Endothelial cell of umbilical vein (primary cell): ENCODE measurements around the gene CLEC6A. TPM values are rescaled to one million over a fixed set of nuclear protein-coding genes. Genes with fewer than 3 reads are reported as not detected.

Experiments
- BruUV-seq: library from RNA; stranded (reverse); fragments of 400-500 nt; replicated peaks from 2 replicates; lab custom pipeline; 2021; lab: Mats Ljungman, UMichigan
- CTCF ChIA-PET: fragments of 300-600, 350-600 bp; sonication (Branson Sonifier 250); formaldehyde crosslinking; loops from one replicate; lab custom pipeline; 2021; ENCODE audit warnings: antibody characterized with exemption, inconsistent platforms; lab: Charles Lee
- POLR2A ChIA-PET: fragments of 300-600, 350-600 bp; sonication (Branson Sonifier 250); formaldehyde crosslinking; loops from one replicate; lab custom pipeline; 2021; ENCODE audit warnings: antibody characterized with exemption, inconsistent platforms; lab: Charles Lee
- DNase-seq: peaks from one replicate; pipeline ENCODE4 v3.0.0-alpha.2; 2011; ENCODE audit warnings: low read depth, low spot score
- FAIRE-seq: peaks from 2 replicates; lab custom pipeline; 2011; peaks lifted over from hg19 to GRCh38; lab: Jason Lieb, UNC
- H2AFZ ChIP-seq: 2 replicates; pipeline ENCODE4 v1.6.0; 2012; ENCODE audit warnings: low read depth, low read length, control low read depth, inconsistent platforms
- H3K27ac ChIP-seq: 2 replicates; pipeline ENCODE4 v1.5.1; 2011; ENCODE audit warnings: low read depth, mild to moderate bottlenecking, control low read depth, low read length, moderate library complexity; ENCODE audit not compliant: insufficient read depth
- H3K27me3 ChIP-seq, 2 experiments: 2 replicates each; pipeline versions ENCODE4 v1.6.0 to v1.6.1; 2011; ENCODE audit warnings: low read length in 2 of 2, mixed read lengths in 1 of 2; ENCODE audit not compliant: control insufficient read depth in 2 of 2, insufficient read depth in 2 of 2
- H3K36me3 ChIP-seq, 2 experiments: 2 replicates in 1 of 2; 3 replicates in 1 of 2; pipeline ENCODE4 v1.5.1; 2011; ENCODE audit warnings: low read length in 2 of 2, mild to moderate bottlenecking in 1 of 2, moderate library complexity in 1 of 2; ENCODE audit not compliant: control insufficient read depth in 2 of 2, insufficient read depth in 2 of 2; ENCODE audit errors: extremely low read depth in 1 of 2
- H3K4me1 ChIP-seq: 3 replicates; pipeline ENCODE4 v1.5.1; 2011; ENCODE audit warnings: mild to moderate bottlenecking, low read length; ENCODE audit not compliant: control insufficient read depth, insufficient read depth; ENCODE audit errors: extremely low read depth
- H3K4me2 ChIP-seq: 2 replicates; pipeline ENCODE4 v1.6.1; 2011; ENCODE audit warnings: low read length, control low read depth, mixed read lengths; ENCODE audit not compliant: insufficient read depth
- H3K4me3 ChIP-seq, 3 experiments: fragments of 200-600 bp in 1 of 3; sonication (generic), shearing (Covaris generic) in 1 of 3; replicated peaks in 1 of 3; 2 replicates each; pipeline ENCODE4 v1.5.1; 2011 to 2016; ENCODE audit warnings: control low read depth in 3 of 3, low read length in 3 of 3, mild to moderate bottlenecking in 2 of 3, inconsistent platforms in 1 of 3, low read depth in 1 of 3, moderate library complexity in 1 of 3; ENCODE audit not compliant: insufficient read depth in 1 of 3
- H3K79me2 ChIP-seq: 2 replicates; pipeline ENCODE4 v1.6.0; 2012; ENCODE audit warnings: low read length, inconsistent platforms; ENCODE audit not compliant: control insufficient read depth, insufficient read depth
- H3K9ac ChIP-seq: replicated peaks from 2 replicates; pipeline ENCODE3; 2011; ENCODE audit warnings: low read length, control low read depth; ENCODE audit not compliant: insufficient read depth; ENCODE audit errors: extremely low read depth
- H3K9me1 ChIP-seq: replicated peaks from 3 replicates; pipeline ENCODE4 v1.6.0; 2011; ENCODE audit warnings: mild to moderate bottlenecking, low read length; ENCODE audit not compliant: control insufficient read depth, insufficient read depth; ENCODE audit errors: extremely low read depth
- H3K9me3 ChIP-seq: replicated peaks from 2 replicates; pipeline ENCODE4 v1.5.1; 2012; ENCODE audit warnings: low read length, inconsistent platforms; ENCODE audit not compliant: control insufficient read depth, insufficient read depth
- H4K20me1 ChIP-seq: replicated peaks from 2 replicates; pipeline ENCODE3; 2011; ENCODE audit warnings: mild to moderate bottlenecking, low read length; ENCODE audit not compliant: control insufficient read depth, insufficient read depth; ENCODE audit errors: extremely low read depth
- CTCF ChIP-seq, 2 donors: IDR thresholded peaks; 1 replicate in 1 of 2; 2 replicates in 1 of 2; pipeline ENCODE4 v1.5.1; 2011; ENCODE audit warnings: low read length in 2 of 2, mild to moderate bottlenecking in 2 of 2, moderate library complexity in 2 of 2, control low read depth in 1 of 2, inconsistent platforms in 1 of 2, low read depth in 1 of 2; ENCODE audit not compliant: insufficient read depth in 1 of 2; ENCODE audit errors: extremely low read depth in 1 of 2
- EZH2 ChIP-seq: IDR thresholded peaks from 2 replicates; pipeline ENCODE4 v1.6.1; 2012; ENCODE audit warnings: borderline replicate concordance, low read depth, mild to moderate bottlenecking, moderate library complexity, low read length, inconsistent platforms; ENCODE audit not compliant: severe bottlenecking
- FOS ChIP-seq: IDR thresholded peaks from 2 replicates; pipeline ENCODE4 v1.6.1; 2011; ENCODE audit warnings: mild to moderate bottlenecking, low read length, moderate library complexity, borderline replicate concordance; ENCODE audit not compliant: insufficient read depth
- GATA2 ChIP-seq: IDR thresholded peaks from 2 replicates; pipeline ENCODE4 v1.7.0; 2011; ENCODE audit warnings: low read depth, mild to moderate bottlenecking, moderate library complexity, mixed read lengths, low read length; ENCODE audit not compliant: insufficient read length, insufficient read depth
- JUN ChIP-seq: IDR thresholded peaks from 2 replicates; pipeline ENCODE4 v1.6.1; 2011; ENCODE audit warnings: borderline replicate concordance, low read depth; ENCODE audit not compliant: insufficient read length, insufficient read depth
- MAX ChIP-seq: IDR thresholded peaks from 2 replicates; pipeline ENCODE4 v1.6.1; 2011; ENCODE audit not compliant: insufficient read depth, insufficient read length
- MYC ChIP-seq: IDR thresholded peaks from one replicate; pipeline ENCODE4 v1.6.1; 2011; ENCODE audit warnings: mild to moderate bottlenecking, low read depth, low read length
- POLR2A ChIP-seq: IDR thresholded peaks from 2 replicates; pipeline ENCODE4 v1.6.1; 2012; ENCODE audit warnings: low read depth, mild to moderate bottlenecking, control low read depth, low read length
- POLR2AphosphoS5 ChIP-seq: IDR thresholded peaks from 2 replicates; pipeline ENCODE4 v1.6.1; 2012; ENCODE audit warnings: low read depth, mild to moderate bottlenecking, control low read depth, low read length, moderate library complexity; ENCODE audit not compliant: insufficient read depth
- dilution Hi-C: fragments of 300-500 bp; cut with MboI; formaldehyde crosslinking; loops from one replicate; pipeline ENCODE4 v1.15.0; 2019; ENCODE audit warnings: low sequenced_read_pairs; ENCODE audit not compliant: extremely low pct_ligation_motif_present
- intact Hi-C: fragments of 100-400 bp; cut with micrococcal nuclease; formaldehyde crosslinking; loops from one replicate; pipeline ENCODE4 v1.10.0; 2022
- polyA plus RNA-seq, 4 experiments: library from polyadenylated mRNA; depleted of rRNA in 3 of 4; stranded (reverse) in 3 of 4; unstranded in 1 of 4; fragments of >200 nt; gene quantifications; 2 replicates each; pipeline versions ENCODE4 v1.2.1 to v1.2.3, GENCODE V29; 2011 to 2012; ENCODE audit warnings: missing spikeins in 1 of 4
- total RNA-seq: library from RNA; stranded (reverse); gene quantifications from 2 replicates; pipeline ENCODE4 v1.2.3, GENCODE V29; 2021

The CLEC6A gene
- total and polyA plus RNA-seq, 2 donors (not counting 3 experiments of a cell fraction or from before 2014, with no cell fraction given), result not detected

GRCh38 chr12:8508910-8509841, 53.4 kb downstream of the CLEC6A start:
- H4K20me1 ChIP-seq, result no peaks in the 10 kb centered on the region
- no peak overlapping the region for H3K4me2 ChIP-seq
- H3K4me3 ChIP-seq, result no peak overlapping the region
- H3K4me1 ChIP-seq, result no peaks in the 10 kb centered on the region
- ChIA-PET POLR2A (no interaction called here), CTCF (interaction anchor here (0.6 to 2.1 kb wide), 2 partner anchors 9 to 35 kb away, joined by 3 to 6 read pairs; no protein-coding TSS in a partner anchor)
- H3K36me3 ChIP-seq, result no peaks in the 10 kb centered on the region
- no peak overlapping the region for H2AFZ ChIP-seq
- DNase-seq (no peak), FAIRE-seq (no peak)
- peaks cover 0 to 6% of the 10 kb centered on the region in 2 experiments for H3K27me3 ChIP-seq
- H3K9me1 ChIP-seq, result no peaks in the 10 kb centered on the region
- no peak for TF ChIP-seq CTCF (IDR thresholded peaks at IDR 0.05; ENCODE audit: extremely low read depth in 1 of 2, insufficient read depth in 1 of 2, low read depth in 1 of 2, low read length in 2 of 2)
- no peak for TF ChIP-seq MYC
- TF ChIP-seq POLR2A, result no peak
- TF ChIP-seq POLR2AphosphoS5, result no peak
- no peak for TF ChIP-seq GATA2
- TF ChIP-seq EZH2, result no peak
- no peak for TF ChIP-seq JUN
- no peak for TF ChIP-seq MAX
- TF ChIP-seq FOS, result no peak
- BruUV-seq, result no TSS peak
- intact Hi-C loops (no loop called here), dilution Hi-C loops (no loop called here)
- no peaks in the 10 kb centered on the region for H3K79me2 ChIP-seq
- H3K9ac ChIP-seq, result no peak overlapping the region
- H3K27ac ChIP-seq, result no peak overlapping the region
- no peaks in the 10 kb centered on the region for H3K9me3 ChIP-seq
